HepG2 (cell line): ENCODE measurements around the gene TASP1. TPM values are rescaled to one million over a fixed set of nuclear protein-coding genes. Genes with fewer than 3 reads are reported as not detected.

ENCODE experiments used
- ATAC-seq: fragments of 200-7000 bp; cut with Tn5 transposase; 3 replicates; pipeline ENCODE4 v1.9.1; 2020; ENCODE audit warnings: mild to moderate bottlenecking, moderate library complexity
- BruUV-seq: library from RNA; stranded (reverse); fragments of 400-500 nt; replicated peaks from 2 replicates; lab custom pipeline; 2021; lab: Mats Ljungman, UMichigan
- CTCF ChIA-PET: fragments of 300-600 bp; formaldehyde crosslinking; extraction: SDS; loops from one replicate; lab custom pipeline; 2021; ENCODE audit warnings: low total read pairs, inconsistent platforms, low intra/inter-chr PET ratio; lab: Yijun Ruan, JAX
- POLR2A ChIA-PET: fragments of 350-600 bp; sonication (Branson Sonifier 250); formaldehyde crosslinking; loops from one replicate; lab custom pipeline; 2020; ENCODE audit warnings: antibody characterized with exemption, inconsistent platforms; lab: Yijun Ruan, JAX
- DNase-seq: peaks from one replicate; pipeline ENCODE4 v3.0.0-alpha.2; 2015; ENCODE audit warnings: low spot score
- FAIRE-seq: peaks from 3 replicates; lab custom pipeline; 2011; peaks lifted over from hg19 to GRCh38; lab: Jason Lieb, UNC
- H2AFZ ChIP-seq: one replicate; pipeline ENCODE4 v1.6.1; 2011; ENCODE audit warnings: low read length, inconsistent platforms
- H3K27ac ChIP-seq: fragments of 300-600 bp; 3 replicates; pipeline ENCODE4 v1.8.0; 2011; ENCODE audit warnings: mixed run types, mild to moderate bottlenecking, mixed read lengths, low read length, inconsistent platforms; ENCODE audit not compliant: insufficient read depth; ENCODE audit errors: extremely low read length
- H3K27me3 ChIP-seq, 2 experiments: fragments of 200-600 bp in 1 of 2; 2 replicates in 1 of 2; 3 replicates in 1 of 2; pipeline versions ENCODE4 v1.6.0 to v1.8.0; 2011; ENCODE audit warnings: low read length in 2 of 2, mild to moderate bottlenecking in 2 of 2, moderate library complexity in 2 of 2, inconsistent platforms in 1 of 2; ENCODE audit not compliant: insufficient read depth in 2 of 2, control insufficient read depth in 1 of 2
- H3K36me3 ChIP-seq, 2 experiments: fragments of 200-600 bp in 1 of 2; replicated peaks in 1 of 2; 2 replicates in 1 of 2; 3 replicates in 1 of 2; pipeline versions ENCODE4 v1.5.1 to v1.8.0; 2011; ENCODE audit warnings: low read length in 2 of 2, inconsistent platforms in 1 of 2; ENCODE audit not compliant: insufficient read depth in 2 of 2, control insufficient read depth in 1 of 2
- H3K4me1 ChIP-seq: 2 replicates; pipeline ENCODE4 v1.5.1; 2012; ENCODE audit warnings: low read length, inconsistent platforms; ENCODE audit not compliant: insufficient read depth
- H3K4me2 ChIP-seq: 2 replicates; pipeline ENCODE4 v1.6.0; 2011; ENCODE audit warnings: low read depth, low read length, inconsistent platforms
- H3K4me3 ChIP-seq, 3 experiments: fragments of 200-600 bp in 1 of 3; sonication (generic), shearing (Covaris generic) in 1 of 3; replicated peaks in 1 of 3; 2 replicates each; pipeline ENCODE4 v1.5.1; 2011 to 2016; ENCODE audit warnings: low read length in 3 of 3, inconsistent platforms in 2 of 3, low read depth in 2 of 3, mild to moderate bottlenecking in 2 of 3, control low read depth in 1 of 3, mixed read lengths in 1 of 3; ENCODE audit not compliant: insufficient read depth in 1 of 3
- H3K79me2 ChIP-seq: one replicate; pipeline ENCODE4 v1.6.1; 2011; ENCODE audit warnings: low read length, inconsistent platforms; ENCODE audit not compliant: insufficient read depth
- H3K9ac ChIP-seq: 2 replicates; pipeline ENCODE4 v1.6.0; 2011; ENCODE audit warnings: mild to moderate bottlenecking, low read depth, low read length, inconsistent platforms; ENCODE audit not compliant: insufficient read depth
- H3K9me3 ChIP-seq: 2 replicates; pipeline ENCODE4 v1.5.1; 2012; ENCODE audit warnings: mild to moderate bottlenecking, low read length
- H4K20me1 ChIP-seq: 2 replicates; pipeline ENCODE4 v1.6.0; 2011; ENCODE audit warnings: inconsistent platforms, mild to moderate bottlenecking, low read length, moderate library complexity; ENCODE audit not compliant: insufficient read depth
- ATF2 ChIP-seq: sonication (generic); formaldehyde crosslinking; IDR thresholded peaks from 2 replicates; pipeline ENCODE4 v1.4.0; 2020; ENCODE audit warnings: missing genetic modification reagents
- HINFP ChIP-seq: sonication (generic); formaldehyde crosslinking; IDR thresholded peaks from 2 replicates; pipeline ENCODE4 v1.4.0; 2020; ENCODE audit warnings: low read depth, mild to moderate bottlenecking, missing genetic modification reagents
- ZNF343 ChIP-seq: sonication (generic); formaldehyde crosslinking; IDR thresholded peaks from 2 replicates; pipeline ENCODE4 v1.4.0; 2020; ENCODE audit warnings: mild to moderate bottlenecking, missing genetic modification reagents
- WGBS: methylation state at CpG from one replicate; pipeline ENCODE4 v1.1.6; 2017; ENCODE audit warnings: low lambda C conversion rate; 5-methylcytosine and 5-hydroxymethylcytosine counted together
- in situ Hi-C: cut with HindIII; loops from 2 replicates; pipeline ENCODE4 v1.10.0; 2017; ENCODE audit warnings: low pct_unique_long_range_greater_than_20kb; ENCODE audit not compliant: extremely low pct_ligation_motif_present
- intact Hi-C: fragments of 100-400 bp; cut with micrococcal nuclease; formaldehyde crosslinking; loops from one replicate; pipeline ENCODE4 v1.10.0; 2022; ENCODE audit not compliant: unreplicated experiment
- polyA plus RNA-seq, 8 experiments: library from polyadenylated mRNA; depleted of rRNA in 3 of 8; stranded (reverse) in 7 of 8; unstranded in 1 of 8; fragments of >200 nt; fragmentation: Illumina TruSeq in 4 of 8; extraction: Trizol in 4 of 8; gene quantifications; 2 replicates each; pipeline versions ENCODE4 v1.2.1 to v1.2.3, GENCODE V29; 2011 to 2016; ENCODE audit warnings: low read depth in 4 of 8, missing spikeins in 1 of 8, mixed read lengths in 1 of 8; ENCODE audit not compliant: insufficient read depth in 1 of 8
- total RNA-seq, 5 experiments: library from RNA; depleted of rRNA; stranded (reverse); fragments of >200 nt; fragmentation: Illumina TruSeq; extraction: Trizol; gene quantifications; 2 replicates each; pipeline ENCODE4 v1.2.3, GENCODE V29; 2016; ENCODE audit warnings: low read depth in 1 of 5
- TF ChIP-seq, protein P1 (sequence below): sonication (generic); formaldehyde crosslinking; IDR thresholded peaks from 2 replicates; pipeline ENCODE4 v1.8.1; 2023; ENCODE audit warnings: mild to moderate bottlenecking, missing genetic modification reagents

TASP1 gene
- total and polyA plus RNA-seq, 2 of the 13 experiments (the other 11 are each of a cell fraction or from before 2014, with no cell fraction given): 10.0 to 25.2 TPM

GRCh38 chr20:13474467-13474866 lies 164.3 kb downstream of the TASP1 start:
- ChIA-PET CTCF (no interaction called here), POLR2A (no interaction called here)
- Histone ChIP-seq H3K79me2 (no peaks in the 10 kb centered on the region), H4K20me1 (no peaks in the 10 kb centered on the region), H3K9ac (no peak overlapping the region), H3K36me3 (no peaks in the 10 kb centered on the region; a peak in 1 of 5 replicates), H3K4me3 (no peak overlapping the region), H3K4me1 (peaks cover 7% of the 10 kb centered on the region; the same call in 1 of the 2 replicates), H3K9me3 (no peaks in the 10 kb centered on the region), H3K4me2 (no peak overlapping the region), H3K27ac (no peak overlapping the region), H2AFZ (no peak overlapping the region), H3K27me3 (no peaks in the 10 kb centered on the region)
- BruUV-seq: no TSS peak
- no peak for FAIRE-seq
- intact Hi-C loops (no loop called here), in situ Hi-C loops (no loop called here)
- WGBS: 91% methylated on average over 1 of the region's 1 CpG
- no peak for DNase-seq
- no peak for ATAC-seq
- no peak for TF ChIP-seq HINFP (CRISPR knock-in tag)
- TF ChIP-seq, protein P1, sequence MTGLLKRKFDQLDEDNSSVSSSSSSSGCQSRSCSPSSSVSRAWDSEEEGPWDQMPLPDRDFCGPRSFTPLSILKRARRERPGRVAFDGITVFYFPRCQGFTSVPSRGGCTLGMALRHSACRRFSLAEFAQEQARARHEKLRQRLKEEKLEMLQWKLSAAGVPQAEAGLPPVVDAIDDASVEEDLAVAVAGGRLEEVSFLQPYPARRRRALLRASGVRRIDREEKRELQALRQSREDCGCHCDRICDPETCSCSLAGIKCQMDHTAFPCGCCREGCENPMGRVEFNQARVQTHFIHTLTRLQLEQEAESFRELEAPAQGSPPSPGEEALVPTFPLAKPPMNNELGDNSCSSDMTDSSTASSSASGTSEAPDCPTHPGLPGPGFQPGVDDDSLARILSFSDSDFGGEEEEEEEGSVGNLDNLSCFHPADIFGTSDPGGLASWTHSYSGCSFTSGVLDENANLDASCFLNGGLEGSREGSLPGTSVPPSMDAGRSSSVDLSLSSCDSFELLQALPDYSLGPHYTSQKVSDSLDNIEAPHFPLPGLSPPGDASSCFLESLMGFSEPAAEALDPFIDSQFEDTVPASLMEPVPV (CRISPR knock-in tag): no peak
- no peak for TF ChIP-seq ATF2
- TF ChIP-seq ZNF343 (CRISPR knock-in tag): no peak
- TF ChIP-seq, all 625 proteins: peak for 0
